ENCODE data around the gene HSP90AA1.

- no peak for TF ChIP-seq CTCF (IDR thresholded peaks at IDR 0.05)
- no peak for TF ChIP-seq POLR2A (IDR thresholded peaks at IDR 0.05)
These were observed 52.5 kb downstream of the HSP90AA1 start for GRCh38 chr14:102034301-102034700.

All from body of pancreas (tissue), 4 donors.